Measurements from ENCODE around the gene CHRDL1. TPM values are rescaled to one million over a fixed set of nuclear protein-coding genes. Genes with fewer than 3 reads are reported as not detected.
"Not testable (repeated sequence)": the region's sequence is repeated elsewhere in the genome, so short reads cannot be mapped to it uniquely, and the experiment has no call there.

The CHRDL1 gene
- total and polyA plus RNA-seq, 11 donors, result 0.42 to 67.8 (median 1.4) TPM; not detected in 1

- 29 to 44% (median 31%) methylated on average over 1 of the region's 1 CpG for WGBS, 4 donors
- ATAC-seq, result no peak
These were observed 126.0 kb downstream of the CHRDL1 start for GRCh38 chrX:110669572-110669971.

GRCh38 chrX:110667706-110668105, 127.9 kb downstream of the CHRDL1 start:
- Histone ChIP-seq H3K36me3 (no peaks in the 10 kb centered on the region), H3K4me1 (no peaks in the 10 kb centered on the region), H3K4me3 (no peak overlapping the region), H3K9me3 (no peaks in the 10 kb centered on the region), H3K27me3 (peaks cover 0 to 10% (median 0%) of the 10 kb centered on the region in 9 donors), H3K27ac (no peak overlapping the region)
- DNase-seq (no peak), ATAC-seq (no peak)
- intact Hi-C loops (cut with DNase I), result loop anchor here in 4 of 10 donors (5.0 to 10.0 kb wide), 2 partner anchors 213 to 215 kb away; no protein-coding TSS in a partner anchor
- WGBS, 4 donors, result 16 to 22% (median 19%) methylated on average over 6 of the region's 6 CpGs
- TF ChIP-seq POLR2A (IDR thresholded peaks at IDR 0.05) (no peak), CTCF (IDR thresholded peaks at IDR 0.05) (no peak)

More at GRCh38 chrX:110669572-110669971, 126.0 kb downstream of the CHRDL1 start:
- Histone ChIP-seq H3K27ac (no peak overlapping the region), H3K36me3 (no peaks in the 10 kb centered on the region), H3K9me3 (no peaks in the 10 kb centered on the region), H3K4me1 (no peaks in the 10 kb centered on the region), H3K27me3 (peaks cover 0 to 12% (median 0%) of the 10 kb centered on the region in 9 donors), H3K4me3 (no peak overlapping the region)
- DNase-seq, result no peak
- TF ChIP-seq POLR2A (IDR thresholded peaks at IDR 0.05) (no peak), CTCF (IDR thresholded peaks at IDR 0.05) (no peak)
- intact Hi-C loops (cut with DNase I), result loop anchor here in 4 of 10 donors (5.0 to 10.0 kb wide), 2 partner anchors 215 to 217 kb away; no protein-coding TSS in a partner anchor

GRCh38 chrX:110665223-110666002, 130.2 kb downstream of the CHRDL1 start:
- WGBS, 4 donors, result 28 to 35% (median 29%) methylated on average over 3 of the region's 3 CpGs
- H3K27me3 ChIP-seq, result peaks cover 0 to 10% (median 0%) of the 10 kb centered on the region in 9 donors
- no peak overlapping the region for H3K27ac ChIP-seq
- no peak overlapping the region for H3K4me3 ChIP-seq
- TF ChIP-seq CTCF (IDR thresholded peaks at IDR 0.05) (peak in 10 of 12 donors; percentile 14 to 44 (median 34)), POLR2A (IDR thresholded peaks at IDR 0.05) (no peak)
- H3K4me1 ChIP-seq, result no peaks in the 10 kb centered on the region
- no peaks in the 10 kb centered on the region for H3K36me3 ChIP-seq
- H3K9me3 ChIP-seq, result no peaks in the 10 kb centered on the region
- intact Hi-C loops (cut with DNase I), result loop anchor here in 4 of 10 donors (5.0 to 10.0 kb wide), 2 partner anchors 211 to 213 kb away; no protein-coding TSS in a partner anchor
- DNase-seq (peak in 1 of 5 donors; percentile 5), ATAC-seq (peak in 3 of 4 donors; percentile 34 to 47 (median 38))

GRCh38 chrX:110657073-110657472, 138.5 kb downstream of the CHRDL1 start:
- no peak for ATAC-seq
- no peaks in the 10 kb centered on the region for H3K4me1 ChIP-seq

GRCh38 chrX:110654280-110654679, 141.3 kb downstream of the CHRDL1 start:
- H3K36me3 ChIP-seq; H3K27me3 ChIP-seq; DNase-seq; H3K4me1 ChIP-seq; intact Hi-C loops (cut with DNase I); ATAC-seq; H3K27ac ChIP-seq; H3K4me3 ChIP-seq: not testable (repeated sequence)
- peaks cover 0 to 15% (median 0%) of the 10 kb centered on the region in 12 donors for H3K9me3 ChIP-seq

More at GRCh38 chrX:110657073-110657472, 138.5 kb downstream of the CHRDL1 start:
- intact Hi-C loops (cut with DNase I), result no loop called here
- Histone ChIP-seq H3K9me3 (peaks cover 0 to 15% (median 0%) of the 10 kb centered on the region in 12 donors), H3K27ac (no peak overlapping the region), H3K36me3 (no peaks in the 10 kb centered on the region), H3K4me3 (no peak overlapping the region), H3K27me3 (no peaks in the 10 kb centered on the region)
- TF ChIP-seq CTCF (IDR thresholded peaks at IDR 0.05) (no peak), POLR2A (IDR thresholded peaks at IDR 0.05) (no peak)
- no peak for DNase-seq
- 80 to 84% (median 81%) methylated on average over 6 of the region's 6 CpGs for WGBS, 4 donors

All from heart left ventricle (tissue), 16 donors.